Ascending aorta (tissue), 2 donors: ENCODE results near the gene CALU. TPM values are rescaled to one million over a fixed set of nuclear protein-coding genes. Genes with fewer than 3 reads are reported as not detected.

Experiments
- DNase-seq, 2 donors: peaks; one replicate each; pipeline ENCODE4 v3.0.0-alpha.2; 2019; ENCODE audit warnings: low spot score in 2 of 2
- H3K27ac ChIP-seq, 2 donors: fragments of 200-600 bp; sonication (generic); one replicate each; pipeline ENCODE4 v1.5.1; 2016 to 2017; ENCODE audit warnings: mild to moderate bottlenecking in 1 of 2
- H3K27me3 ChIP-seq: fragments of 200-600 bp; sonication (generic); one replicate; pipeline ENCODE4 v1.5.1; 2017
- H3K36me3 ChIP-seq, 2 donors: fragments of 200-600 bp; sonication (generic); one replicate each; pipeline ENCODE4 v1.5.1; 2016
- H3K4me1 ChIP-seq, 2 donors: fragments of 200-600 bp; sonication (generic); one replicate each; pipeline ENCODE4 v1.5.1; 2016 to 2017; ENCODE audit warnings: mild to moderate bottlenecking in 1 of 2
- H3K4me3 ChIP-seq, 2 donors: fragments of 200-600 bp; sonication (generic); one replicate each; pipeline ENCODE4 v1.5.1; 2016 to 2017; ENCODE audit warnings: mild to moderate bottlenecking in 1 of 2
- H3K9me3 ChIP-seq, 2 donors: fragments of 200-600 bp; sonication (generic); one replicate each; pipeline ENCODE4 v1.5.1; 2016
- CTCF ChIP-seq, 3 experiments: fragments of 200-600 bp in 2 of 3; fragments of 450-650 bp in 1 of 3; sonication (generic) in 2 of 3; IDR thresholded peaks; one replicate each; pipeline ENCODE4 v1.5.1; 2016 to 2019; ENCODE audit warnings: antibody characterized with exemption in 3 of 3, mild to moderate bottlenecking in 1 of 3, moderate library complexity in 1 of 3
- intact Hi-C: fragments of 100-400 bp; cut with DNase I; formaldehyde crosslinking; loops from one replicate; pipeline ENCODE4 v1.15.1; 2023
- total RNA-seq: library from RNA; depleted of rRNA; stranded (reverse); fragments of >200 nt; gene quantifications from one replicate; pipeline ENCODE4 v1.1.0, GENCODE V29; 2016

The CALU gene
- total RNA-seq, 1 donor from 2014 or later, result 82.8 TPM

- H3K9me3 ChIP-seq, result no peaks in the 10 kb centered on the region
- H3K27me3 ChIP-seq, result peaks cover 5% of the 10 kb centered on the region
- H3K4me3 ChIP-seq, result no peak overlapping the region
- no peak overlapping the region for H3K27ac ChIP-seq
- intact Hi-C loops, result no loop called here
- peaks cover 0 to 5% of the 10 kb centered on the region in 2 donors for H3K4me1 ChIP-seq
- no peaks in the 10 kb centered on the region for H3K36me3 ChIP-seq
- no peak for TF ChIP-seq CTCF (IDR thresholded peaks at IDR 0.05)
- no peak for DNase-seq
Observed at GRCh38 chr7:128694738-128695137, 44.4 kb upstream of the CALU start.

GRCh38 chr7:128697302-128697905, 41.8 kb upstream of the CALU start:
- Histone ChIP-seq H3K27me3 (peaks cover 5% of the 10 kb centered on the region), H3K4me1 (peaks cover 0 to 5% of the 10 kb centered on the region in 2 donors), H3K27ac (no peak overlapping the region), H3K4me3 (peak overlapping the region; percentile 29 to 37), H3K9me3 (no peaks in the 10 kb centered on the region), H3K36me3 (no peaks in the 10 kb centered on the region)
- DNase-seq, result no peak
- peak in 1 of 3 experiments; percentile 16 for TF ChIP-seq CTCF (IDR thresholded peaks at IDR 0.05)
- intact Hi-C loops, result no loop called here

GRCh38 chr7:128699196-128699712, 39.9 kb upstream of the CALU start:
- Histone ChIP-seq H3K27me3 (peaks cover 5% of the 10 kb centered on the region), H3K36me3 (no peaks in the 10 kb centered on the region), H3K27ac (no peak overlapping the region), H3K9me3 (no peaks in the 10 kb centered on the region), H3K4me3 (no peak overlapping the region), H3K4me1 (peaks cover 0 to 5% of the 10 kb centered on the region in 2 donors)
- intact Hi-C loops, result no loop called here
- no peak for TF ChIP-seq CTCF (IDR thresholded peaks at IDR 0.05)
- DNase-seq, result no peak

GRCh38 chr7:128699895-128700294, 39.3 kb upstream of the CALU start:
- H3K36me3 ChIP-seq, result no peaks in the 10 kb centered on the region
- H3K4me3 ChIP-seq, result no peak overlapping the region
- no peak for TF ChIP-seq CTCF (IDR thresholded peaks at IDR 0.05)
- no peak for DNase-seq
- intact Hi-C loops, result no loop called here
- no peaks in the 10 kb centered on the region for H3K9me3 ChIP-seq
- no peak overlapping the region for H3K27ac ChIP-seq
- peaks cover 5% of the 10 kb centered on the region for H3K27me3 ChIP-seq
- peaks cover 0 to 5% of the 10 kb centered on the region in 2 donors for H3K4me1 ChIP-seq

- intact Hi-C loops, result no loop called here
Observed at GRCh38 chr7:128701062-128701785, 37.9 kb upstream of the CALU start.

More at GRCh38 chr7:128701062-128701785, 37.9 kb upstream of the CALU start:
- Histone ChIP-seq H3K36me3 (no peaks in the 10 kb centered on the region), H3K27me3 (peaks cover 5% of the 10 kb centered on the region), H3K4me1 (peaks cover 0 to 5% of the 10 kb centered on the region in 2 donors), H3K27ac (no peak overlapping the region), H3K4me3 (no peak overlapping the region), H3K9me3 (no peaks in the 10 kb centered on the region)
- no peak for TF ChIP-seq CTCF (IDR thresholded peaks at IDR 0.05)
- DNase-seq, result no peak
